Smooth muscle cell (in vitro differentiated cells): ENCODE measurements around the gene ZPLD1. TPM values are rescaled to one million over a fixed set of nuclear protein-coding genes. Genes with fewer than 3 reads are reported as not detected.

Experiments used
- DNase-seq: peaks from one replicate; lab custom pipeline; 2025; ENCODE audit not compliant: unreplicated experiment; lab: John Stamatoyannopoulos, UW
- H2AFZ ChIP-seq: fragments of 200-600 bp; sonication (generic); 2 replicates; pipeline ENCODE4 v1.6.0; 2016; ENCODE audit warnings: antibody characterized with exemption, low read depth, mild to moderate bottlenecking
- H3F3A ChIP-seq: fragments of 200-600 bp; sonication (generic); 2 replicates; pipeline ENCODE4 v1.6.0; 2017; ENCODE audit warnings: antibody characterized with exemption, low read depth
- H3K27ac ChIP-seq: fragments of 200-600 bp; sonication (generic); 2 replicates; pipeline ENCODE4 v1.5.1; 2016; ENCODE audit warnings: low read depth, mild to moderate bottlenecking
- H3K27me3 ChIP-seq: fragments of 200-600 bp; sonication (generic); 2 replicates; pipeline ENCODE4 v1.6.1; 2016; ENCODE audit warnings: low read depth, mild to moderate bottlenecking
- H3K36me3 ChIP-seq: fragments of 200-600 bp; sonication (generic); 2 replicates; pipeline ENCODE4 v1.5.1; 2016; ENCODE audit warnings: low read depth
- H3K4me1 ChIP-seq: fragments of 200-600 bp; sonication (generic); 2 replicates; pipeline ENCODE4 v1.5.1; 2016; ENCODE audit warnings: low read depth
- H3K4me2 ChIP-seq: fragments of 200-600 bp; sonication (generic); 2 replicates; pipeline ENCODE4 v1.6.0; 2016; ENCODE audit warnings: mild to moderate bottlenecking
- H3K4me3 ChIP-seq: fragments of 200-600 bp; sonication (generic); 2 replicates; pipeline ENCODE4 v1.5.1; 2016; ENCODE audit warnings: mild to moderate bottlenecking
- H3K79me2 ChIP-seq: fragments of 200-600 bp; sonication (generic); 2 replicates; pipeline ENCODE4 v1.6.0; 2016; ENCODE audit warnings: low read depth, mild to moderate bottlenecking
- H3K9ac ChIP-seq: fragments of 200-600 bp; sonication (generic); 2 replicates; pipeline ENCODE4 v1.6.0; 2016; ENCODE audit warnings: low read depth
- H3K9me3 ChIP-seq: fragments of 200-600 bp; sonication (generic); replicated peaks from 2 replicates; pipeline ENCODE4 v1.5.1; 2016; ENCODE audit warnings: low read depth
- H4K20me1 ChIP-seq: fragments of 200-600 bp; sonication (generic); 2 replicates; pipeline ENCODE4 v1.6.0; 2016; ENCODE audit warnings: low read depth
- WGBS: methylation state at CpG from one replicate; pipeline ENCODE4 v1.1.7; 2016; ENCODE audit warnings: low lambda C conversion rate; 5-methylcytosine and 5-hydroxymethylcytosine counted together
- polyA plus RNA-seq: library from polyadenylated mRNA; unstranded; fragments of >200 nt; fragmentation: Nextera tagmentation; extraction: Ambion mirVana; gene quantifications from 2 replicates; pipeline ENCODE4 v1.2.1, GENCODE V29; 2016
- total RNA-seq: library from RNA; depleted of rRNA; stranded (reverse); fragments of >200 nt; gene quantifications from 2 replicates; pipeline ENCODE4 v1.2.3, GENCODE V29; 2014
- TF ChIP-seq, protein P1 (sequence below): fragments of 200-600 bp; sonication (generic); IDR thresholded peaks from 2 replicates; pipeline ENCODE4 v1.5.1; 2017; ENCODE audit warnings: borderline replicate concordance, mild to moderate bottlenecking, antibody characterized with exemption; ENCODE audit not compliant: insufficient read depth, poor library complexity, severe bottlenecking

ZPLD1 gene
- total RNA-seq (0.67 TPM in 1 of 2 replicates, not detected in the other), polyA plus RNA-seq (0.22 TPM in 1 of 2 replicates, not detected in the other)

- no peaks in the 10 kb centered on the region for H3K9me3 ChIP-seq
- H3K4me3 ChIP-seq, result no peak within 1 kb of the TSS
- no peaks in the 10 kb centered on the region for H3K27me3 ChIP-seq
- no peak within 1 kb of the TSS for H3K4me2 ChIP-seq
- no peaks in the 10 kb centered on the region for H3K79me2 ChIP-seq
- H4K20me1 ChIP-seq, result no peaks in the 10 kb centered on the region
- no peak within 1 kb of the TSS for H3K9ac ChIP-seq
- no peaks in the 10 kb centered on the region for H3K4me1 ChIP-seq
- DNase-seq, result no peak
- H3K27ac ChIP-seq, result no peak within 1 kb of the TSS
- no peaks in the 10 kb centered on the region for H3F3A ChIP-seq
- TF ChIP-seq, protein P1, sequence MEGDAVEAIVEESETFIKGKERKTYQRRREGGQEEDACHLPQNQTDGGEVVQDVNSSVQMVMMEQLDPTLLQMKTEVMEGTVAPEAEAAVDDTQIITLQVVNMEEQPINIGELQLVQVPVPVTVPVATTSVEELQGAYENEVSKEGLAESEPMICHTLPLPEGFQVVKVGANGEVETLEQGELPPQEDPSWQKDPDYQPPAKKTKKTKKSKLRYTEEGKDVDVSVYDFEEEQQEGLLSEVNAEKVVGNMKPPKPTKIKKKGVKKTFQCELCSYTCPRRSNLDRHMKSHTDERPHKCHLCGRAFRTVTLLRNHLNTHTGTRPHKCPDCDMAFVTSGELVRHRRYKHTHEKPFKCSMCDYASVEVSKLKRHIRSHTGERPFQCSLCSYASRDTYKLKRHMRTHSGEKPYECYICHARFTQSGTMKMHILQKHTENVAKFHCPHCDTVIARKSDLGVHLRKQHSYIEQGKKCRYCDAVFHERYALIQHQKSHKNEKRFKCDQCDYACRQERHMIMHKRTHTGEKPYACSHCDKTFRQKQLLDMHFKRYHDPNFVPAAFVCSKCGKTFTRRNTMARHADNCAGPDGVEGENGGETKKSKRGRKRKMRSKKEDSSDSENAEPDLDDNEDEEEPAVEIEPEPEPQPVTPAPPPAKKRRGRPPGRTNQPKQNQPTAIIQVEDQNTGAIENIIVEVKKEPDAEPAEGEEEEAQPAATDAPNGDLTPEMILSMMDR, result no peak
- H3K36me3 ChIP-seq, result no peaks in the 10 kb centered on the region
- H2AFZ ChIP-seq, result no peak within 1 kb of the TSS
These were observed at the start of gene ZPLD1 for GRCh38 chr3:102434715-102435114. ZPLD1 (plus strand) TSS chr3:102435015; CDS start chr3:102438488, 3,473 bp downstream.

GRCh38 chr3:102390171-102390864 is 44.5 kb upstream of the ZPLD1 start:
- no peaks in the 10 kb centered on the region for H3K79me2 ChIP-seq
- no peak overlapping the region for H2AFZ ChIP-seq
- no peaks in the 10 kb centered on the region for H3K36me3 ChIP-seq
- H3K27me3 ChIP-seq, result no peaks in the 10 kb centered on the region
- no peaks in the 10 kb centered on the region for H4K20me1 ChIP-seq
- no peak overlapping the region for H3K27ac ChIP-seq
- DNase-seq, result no peak
- H3K9me3 ChIP-seq, result no peaks in the 10 kb centered on the region
- H3K4me2 ChIP-seq, result no peak overlapping the region
- 81% methylated on average over 7 of the region's 7 CpGs for WGBS
- no peaks in the 10 kb centered on the region for H3F3A ChIP-seq
- no peak overlapping the region for H3K9ac ChIP-seq
- H3K4me3 ChIP-seq, result no peak overlapping the region
- no peaks in the 10 kb centered on the region for H3K4me1 ChIP-seq
- TF ChIP-seq, protein P1, result no peak

- H3K36me3 ChIP-seq, result no peaks in the 10 kb centered on the region
- no peak overlapping the region for H2AFZ ChIP-seq
- H3K27ac ChIP-seq, result no peak overlapping the region
- no peaks in the 10 kb centered on the region for H3K4me1 ChIP-seq
- no peak overlapping the region for H3K4me3 ChIP-seq
- TF ChIP-seq, protein P1, result no peak
- H3K9me3 ChIP-seq, result no peaks in the 10 kb centered on the region
- no peaks in the 10 kb centered on the region for H4K20me1 ChIP-seq
- H3K9ac ChIP-seq, result no peak overlapping the region
- no peak overlapping the region for H3K4me2 ChIP-seq
- no peaks in the 10 kb centered on the region for H3K27me3 ChIP-seq
- 79% methylated on average over 1 of the region's 1 CpG for WGBS
- DNase-seq, result no peak
- H3K79me2 ChIP-seq, result no peaks in the 10 kb centered on the region
- no peaks in the 10 kb centered on the region for H3F3A ChIP-seq
These were observed 43.9 kb upstream of the ZPLD1 start for GRCh38 chr3:102390916-102391315.

DNA sequence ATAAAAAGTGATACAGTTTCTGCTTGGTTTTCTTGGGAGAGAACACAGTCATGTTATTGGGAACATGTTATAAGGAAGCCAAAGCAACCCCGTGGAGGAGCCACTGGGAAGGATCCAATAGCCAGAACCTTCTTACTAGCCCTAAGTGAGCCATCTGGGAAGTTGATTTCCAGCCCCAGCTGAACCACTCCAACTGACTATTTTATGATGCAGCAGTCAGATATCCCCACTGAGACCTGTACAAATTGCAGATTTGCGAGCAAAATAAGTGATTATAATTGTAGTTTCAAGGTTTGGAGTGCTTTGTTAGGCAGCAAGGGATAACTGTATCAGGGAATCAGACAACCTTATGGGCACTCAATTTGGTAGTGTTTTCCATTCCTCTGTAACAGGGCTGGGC is 43.3 kb upstream of the ZPLD1 start:
- H3K4me1 ChIP-seq, result no peaks in the 10 kb centered on the region
- H2AFZ ChIP-seq, result no peak overlapping the region
- H3F3A ChIP-seq, result no peaks in the 10 kb centered on the region
- no peaks in the 10 kb centered on the region for H3K79me2 ChIP-seq
- H3K9ac ChIP-seq, result no peak overlapping the region
- no peaks in the 10 kb centered on the region for H3K27me3 ChIP-seq
- H3K27ac ChIP-seq, result no peak overlapping the region
- H4K20me1 ChIP-seq, result no peaks in the 10 kb centered on the region
- H3K4me2 ChIP-seq, result no peak overlapping the region
- no peaks in the 10 kb centered on the region for H3K36me3 ChIP-seq
- H3K4me3 ChIP-seq, result no peak overlapping the region
- no peaks in the 10 kb centered on the region for H3K9me3 ChIP-seq
- WGBS, result 89% methylated on average over 2 of the region's 2 CpGs
- TF ChIP-seq, protein P1, result no peak
- no peak for DNase-seq
